SU-DHL-6 (cell line): ENCODE measurements around the gene LSM14B.

Experiments
- H2AFZ ChIP-seq: fragments of 200-600 bp; sonication (generic); 2 replicates; pipeline ENCODE4 v1.6.1; 2014; ENCODE audit warnings: low read depth, mild to moderate bottlenecking, moderate library complexity, mixed read lengths, antibody characterized with exemption, low read length; ENCODE audit not compliant: severe bottlenecking
- H3F3A ChIP-seq: fragments of 200-600 bp; shearing (Covaris generic); 2 replicates; pipeline ENCODE4 v1.6.0; 2016; ENCODE audit warnings: antibody characterized with exemption, mild to moderate bottlenecking; ENCODE audit not compliant: insufficient read depth
- H3K27ac ChIP-seq: fragments of 200-600 bp; sonication (generic); 2 replicates; pipeline ENCODE4 v1.5.1; 2016; ENCODE audit warnings: low read depth, mild to moderate bottlenecking, low read length, moderate library complexity, mixed read lengths
- H3K27me3 ChIP-seq: fragments of 200-600 bp; sonication (generic), shearing (Covaris generic); 2 replicates; pipeline ENCODE4 v1.6.0; 2014; ENCODE audit warnings: mild to moderate bottlenecking, low read length
- H3K36me3 ChIP-seq: fragments of 200-600 bp; sonication (generic); 2 replicates; pipeline ENCODE4 v1.6.1; 2014; ENCODE audit warnings: mild to moderate bottlenecking, low read length, mixed read lengths
- H3K4me2 ChIP-seq: fragments of 300-600, 200-600 bp; shearing (Covaris generic), sonication (generic); 2 replicates; pipeline ENCODE4 v1.6.0; 2014; ENCODE audit warnings: low read length, low read depth, mild to moderate bottlenecking; ENCODE audit not compliant: poor library complexity, severe bottlenecking
- H3K4me3 ChIP-seq: fragments of 200-600 bp; sonication (generic); 2 replicates; pipeline ENCODE4 v1.5.1; 2014; ENCODE audit warnings: antibody characterized with exemption, low read length, mild to moderate bottlenecking, mixed read lengths; ENCODE audit not compliant: insufficient read depth, poor library complexity, severe bottlenecking
- H3K79me2 ChIP-seq: fragments of 200-600 bp; sonication (generic); 2 replicates; pipeline ENCODE4 v1.6.1; 2014; ENCODE audit warnings: mild to moderate bottlenecking, low read length, moderate library complexity; ENCODE audit not compliant: insufficient read depth
- H3K9ac ChIP-seq: fragments of 200-600 bp; sonication (generic); 2 replicates; pipeline ENCODE4 v1.7.0; 2014; ENCODE audit warnings: mild to moderate bottlenecking, low read length
- H3K9me2 ChIP-seq: fragments of 200-600 bp; sonication (generic); replicated peaks from 2 replicates; pipeline ENCODE4 v1.6.1; 2014; ENCODE audit warnings: low read length; ENCODE audit not compliant: insufficient read depth
- H3K9me3 ChIP-seq: fragments of 200-600 bp; sonication (generic); 2 replicates; pipeline ENCODE4 v1.6.1; 2014; ENCODE audit warnings: low read length, mixed read lengths; ENCODE audit not compliant: insufficient read depth
- H4K20me1 ChIP-seq: fragments of 200-600 bp; sonication (generic); 2 replicates; pipeline ENCODE4 v1.6.1; 2014; ENCODE audit warnings: low read depth, mild to moderate bottlenecking, antibody characterized with exemption, low read length, moderate library complexity, mixed read lengths
- CTCF ChIP-seq: fragments of 200-600 bp; sonication (generic); IDR thresholded peaks from one replicate; pipeline ENCODE4 v1.5.1; 2017; ENCODE audit warnings: antibody characterized with exemption, mild to moderate bottlenecking, low read length, moderate library complexity; ENCODE audit not compliant: insufficient read depth, poor library complexity, severe bottlenecking
- EZH2phosphoT487 ChIP-seq: fragments of 200-600 bp; sonication (generic), shearing (Covaris generic); conservative IDR thresholded peaks from 2 replicates; pipeline ENCODE4 v1.6.1; 2018; ENCODE audit warnings: mild to moderate bottlenecking, antibody characterized with exemption, low read length, moderate library complexity, mixed read lengths

Gene LSM14B

GRCh38 chr20:62177307-62177706 lies 55.0 kb downstream of the LSM14B start:
- Histone ChIP-seq H3K9ac (no peak overlapping the region), H3K79me2 (no peaks in the 10 kb centered on the region), H3K4me2 (no peak overlapping the region), H3K4me3 (no peak overlapping the region), H3K9me2 (no peaks in the 10 kb centered on the region), H3K27ac (no peak overlapping the region), H4K20me1 (no peaks in the 10 kb centered on the region), H2AFZ (no peak overlapping the region), H3F3A (peaks cover 17% of the 10 kb centered on the region), H3K9me3 (no peaks in the 10 kb centered on the region), H3K36me3 (0 out of 2 replicates have a peak, but pooled peaks cover 2% of the 10 kb centered on the region), H3K27me3 (no peaks in the 10 kb centered on the region)
- TF ChIP-seq CTCF: no peak
- TF ChIP-seq EZH2phosphoT487: no peak

- Histone ChIP-seq H3K9ac (no peak overlapping the region), H3K9me2 (no peaks in the 10 kb centered on the region), H3K27ac (no peak overlapping the region), H2AFZ (no peak overlapping the region), H3K4me2 (no peak overlapping the region), H4K20me1 (no peaks in the 10 kb centered on the region), H3F3A (peaks cover 17% of the 10 kb centered on the region), H3K36me3 (0 out of 2 replicates have a peak, but pooled peaks cover 2% of the 10 kb centered on the region), H3K4me3 (no peak overlapping the region), H3K9me3 (no peaks in the 10 kb centered on the region), H3K79me2 (peaks cover 6% of the 10 kb centered on the region), H3K27me3 (no peaks in the 10 kb centered on the region)
- no peak for TF ChIP-seq CTCF
- no peak for TF ChIP-seq EZH2phosphoT487
Observed at GRCh38 chr20:62178316-62179161, 56.3 kb downstream of the LSM14B start.

GRCh38 chr20:62179162-62179504 lies 56.9 kb downstream of the LSM14B start:
- TF ChIP-seq CTCF: no peak
- no peak for TF ChIP-seq EZH2phosphoT487
- H3K36me3 ChIP-seq: 0 out of 2 replicates have a peak, but pooled peaks cover 2% of the 10 kb centered on the region
- H3K9me2 ChIP-seq: no peaks in the 10 kb centered on the region
- peaks cover 17% of the 10 kb centered on the region for H3F3A ChIP-seq
- H3K27me3 ChIP-seq: no peaks in the 10 kb centered on the region
- H4K20me1 ChIP-seq: no peaks in the 10 kb centered on the region
- H3K4me2 ChIP-seq: no peak overlapping the region
- peaks cover 12% of the 10 kb centered on the region for H3K79me2 ChIP-seq
- H2AFZ ChIP-seq: no peak overlapping the region
- H3K9me3 ChIP-seq: no peaks in the 10 kb centered on the region
- no peak overlapping the region for H3K4me3 ChIP-seq
- H3K9ac ChIP-seq: no peak overlapping the region
- H3K27ac ChIP-seq: no peak overlapping the region
